GM21367 (cell line): ENCODE data around the gene TEKT4.
"Not testable (repeated sequence)": the region's sequence is repeated elsewhere in the genome, so short reads cannot be mapped to it uniquely, and the experiment has no call there.

ENCODE experiments used
- ATAC-seq: cut with Tn5 transposase; IDR thresholded peaks from one replicate; pipeline ENCODE4 v1.9.1; 2021; ENCODE audit not compliant: unreplicated experiment

TEKT4 gene

DNA sequence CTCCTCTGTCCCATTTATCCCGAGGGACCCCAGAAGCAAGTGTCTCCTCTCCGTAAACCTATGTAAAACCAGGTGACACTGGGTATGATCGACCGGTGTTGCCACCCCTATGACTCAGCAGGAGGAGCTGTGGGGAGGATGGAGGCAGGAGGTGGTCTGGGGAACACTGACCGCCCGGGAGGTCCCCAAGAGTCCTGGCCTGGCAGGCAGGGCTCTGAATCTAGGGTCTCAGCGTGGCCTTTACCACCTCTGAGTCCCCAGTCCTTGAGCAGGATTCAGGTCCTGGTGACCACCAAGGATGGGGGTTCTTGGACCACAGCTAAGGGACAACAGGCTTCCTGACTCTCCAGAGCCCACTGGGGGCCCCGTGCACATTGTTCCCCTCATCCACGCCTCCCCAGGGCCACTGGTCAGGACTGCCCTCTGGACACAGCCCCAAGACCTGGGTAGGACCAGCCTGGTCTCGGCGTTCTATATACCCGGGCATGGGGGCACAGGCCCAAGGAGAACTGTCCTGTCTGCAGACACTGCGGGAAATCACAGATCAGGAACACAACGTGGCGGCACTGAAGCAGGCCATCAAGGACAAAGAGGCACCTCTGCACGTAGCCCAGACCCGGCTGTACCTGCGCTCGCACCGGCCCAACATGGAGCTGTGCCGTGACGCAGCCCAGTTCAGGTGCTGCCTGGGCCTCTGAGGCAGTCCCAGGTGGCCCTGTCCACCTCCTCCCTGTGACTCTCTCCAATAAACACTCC lies 4.0 kb downstream of the TEKT4 start:
- no peak for ATAC-seq

- ATAC-seq = no peak
Measured at GRCh38 chr2:94875820-94876522, 4.7 kb downstream of the TEKT4 start.

DNA sequence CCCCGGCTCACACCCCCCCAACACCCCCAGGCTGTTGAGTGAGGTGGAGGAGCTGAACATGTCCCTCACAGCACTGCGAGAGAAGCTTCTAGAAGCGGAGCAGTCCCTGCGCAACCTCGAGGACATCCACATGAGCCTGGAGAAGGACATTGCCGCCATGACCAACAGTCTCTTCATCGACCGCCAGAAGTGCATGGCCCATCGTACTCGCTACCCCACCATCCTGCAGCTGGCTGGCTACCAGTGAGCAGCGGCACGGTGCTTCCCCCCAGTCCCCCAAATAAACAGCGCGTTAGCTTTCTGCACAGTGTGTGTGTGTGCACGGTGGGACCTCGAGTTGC lies 5.3 kb downstream of the TEKT4 start:
- no peak for ATAC-seq

- ATAC-seq = no peak
Measured at GRCh38 chr2:94877129-94877528, 5.9 kb downstream of the TEKT4 start.

- not testable (repeated sequence) for ATAC-seq
Measured at GRCh38 chr2:94878575-94878974, 7.3 kb downstream of the TEKT4 start.

GRCh38 chr2:94879314-94879981 lies 8.2 kb downstream of the TEKT4 start:
- no peak for ATAC-seq

DNA sequence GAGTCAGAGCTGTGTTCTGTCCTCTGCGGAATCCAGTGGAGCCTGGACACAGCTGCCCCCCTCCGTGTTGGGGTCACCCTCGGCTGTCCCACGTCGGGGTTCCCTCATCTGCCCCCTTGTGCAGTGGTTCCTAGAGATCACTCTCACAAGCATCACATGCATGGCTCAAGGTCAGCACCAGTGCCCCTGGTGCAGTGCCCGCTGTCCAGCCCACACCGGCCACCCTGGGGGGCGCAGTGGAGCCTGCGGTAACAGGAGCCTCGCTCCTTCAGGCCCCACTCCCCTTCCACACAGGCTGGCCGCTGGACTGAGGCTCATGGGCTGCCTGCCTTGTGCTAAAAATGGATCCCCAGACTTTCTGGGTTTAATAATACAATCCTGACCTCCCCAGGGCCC lies 8.8 kb downstream of the TEKT4 start:
- ATAC-seq = no peak

- no peak for ATAC-seq
Measured at GRCh38 chr2:94880507-94880906, 9.3 kb downstream of the TEKT4 start.

GRCh38 chr2:94881070-94881469 lies 9.8 kb downstream of the TEKT4 start:
- ATAC-seq = no peak

DNA sequence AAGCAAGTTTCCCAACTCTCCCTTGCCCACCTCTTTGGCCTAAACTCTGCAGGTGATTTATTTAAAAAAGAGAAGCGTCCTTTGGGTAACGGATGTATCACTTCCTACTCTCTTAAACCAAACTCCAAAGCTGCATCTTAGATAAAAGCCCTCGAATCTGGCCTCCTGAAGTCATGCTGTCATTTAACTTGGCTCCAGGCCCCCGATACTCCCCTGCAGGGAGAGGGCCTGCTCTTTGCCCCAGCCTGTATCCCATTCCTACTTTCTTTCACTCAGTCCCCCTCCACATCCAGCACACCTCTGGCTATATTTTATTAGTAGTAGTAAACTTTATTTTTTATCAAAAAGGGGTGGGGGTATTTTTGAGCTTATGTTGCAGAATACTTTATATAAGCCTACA lies 19.0 kb downstream of the TEKT4 start:
- ATAC-seq = no peak

- ATAC-seq = not testable (repeated sequence)
Measured at GRCh38 chr2:94895273-94895672, 24.0 kb downstream of the TEKT4 start.

- not testable (repeated sequence) for ATAC-seq
Measured at GRCh38 chr2:94906976-94907375, 35.7 kb downstream of the TEKT4 start.

GRCh38 chr2:94923196-94923595 lies 52.0 kb downstream of the TEKT4 start:
- no peak for ATAC-seq

DNA sequence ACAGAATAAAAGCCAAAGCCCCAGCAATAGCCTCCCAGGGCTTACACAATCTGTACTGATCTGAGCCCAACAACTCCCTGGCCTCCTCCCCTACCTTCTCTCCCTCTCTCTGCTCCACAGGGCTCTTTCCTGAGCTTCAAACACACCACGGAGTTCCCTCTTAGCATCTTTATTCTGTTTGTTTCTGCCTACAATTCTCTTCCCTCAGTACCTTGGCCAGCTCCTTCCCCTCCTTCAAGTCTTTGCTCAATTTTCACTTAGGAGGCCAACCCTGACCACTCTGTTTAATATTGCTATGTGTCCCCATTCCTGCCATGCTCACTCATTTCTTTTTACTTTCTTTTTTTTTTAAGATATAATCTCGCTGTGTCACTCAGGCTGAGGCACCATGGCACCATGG lies 53.8 kb downstream of the TEKT4 start:
- not testable (repeated sequence) for ATAC-seq
